Activated CD8-positive, alpha-beta T cell treated with anti-CD3 and anti-CD28 coated beads, Interleukin-2, amount 10 ng/mL, durations not matched to agents 7 days and 5 days (primary cell): Measurements from ENCODE around the gene TSPAN4. TPM values are rescaled to one million over a fixed set of nuclear protein-coding genes. Genes with fewer than 3 reads are reported as not detected.

ENCODE experiments used
- ATAC-seq: fragments of 150-1000 bp; cut with Tn5 transposase; one replicate; pipeline ENCODE4 v1.10.0; 2021; ENCODE audit warnings: moderate library complexity
- CTCF ChIA-PET: fragments of 350-600 bp; sonication (Branson Sonifier 250); formaldehyde crosslinking; loops from one replicate; lab custom pipeline; 2021; ENCODE audit warnings: antibody characterized with exemption; lab: Charles Lee
- POLR2A ChIA-PET: fragments of 350-600 bp; sonication (Branson Sonifier 250); formaldehyde crosslinking; loops from one replicate; lab custom pipeline; 2021; ENCODE audit warnings: antibody characterized with exemption; lab: Charles Lee
- DNase-seq: peaks from one replicate; pipeline ENCODE4 v3.0.0-alpha.2; 2020
- H3K27ac Mint-ChIP-seq: one replicate; pipeline ENCODE4 v1.8.0; 2021; ENCODE audit warnings: mild to moderate bottlenecking, mixed read lengths
- H3K27me3 Mint-ChIP-seq: one replicate; pipeline ENCODE4 v1.8.0; 2021; ENCODE audit warnings: low read depth, mixed read lengths
- H3K36me3 Mint-ChIP-seq: one replicate; pipeline ENCODE4 v1.8.0; 2021; ENCODE audit warnings: low read depth, mixed read lengths
- H3K4me1 Mint-ChIP-seq: one replicate; pipeline ENCODE4 v1.8.0; 2021; ENCODE audit warnings: low read depth, mixed read lengths
- H3K4me3 Mint-ChIP-seq: one replicate; pipeline ENCODE4 v1.8.0; 2021; ENCODE audit warnings: mild to moderate bottlenecking, mixed read lengths
- H3K9me3 Mint-ChIP-seq: one replicate; pipeline ENCODE4 v1.8.0; 2022; ENCODE audit warnings: mixed read lengths; ENCODE audit not compliant: insufficient read depth
- total RNA-seq, 2 experiments: library from RNA; stranded (reverse); gene quantifications; one replicate each; pipeline ENCODE4 v1.2.3, GENCODE V29; 2021

Gene TSPAN4
- total RNA-seq, 2 experiments from 2014 or later, result 20.0 to 21.7 TPM

DNA sequence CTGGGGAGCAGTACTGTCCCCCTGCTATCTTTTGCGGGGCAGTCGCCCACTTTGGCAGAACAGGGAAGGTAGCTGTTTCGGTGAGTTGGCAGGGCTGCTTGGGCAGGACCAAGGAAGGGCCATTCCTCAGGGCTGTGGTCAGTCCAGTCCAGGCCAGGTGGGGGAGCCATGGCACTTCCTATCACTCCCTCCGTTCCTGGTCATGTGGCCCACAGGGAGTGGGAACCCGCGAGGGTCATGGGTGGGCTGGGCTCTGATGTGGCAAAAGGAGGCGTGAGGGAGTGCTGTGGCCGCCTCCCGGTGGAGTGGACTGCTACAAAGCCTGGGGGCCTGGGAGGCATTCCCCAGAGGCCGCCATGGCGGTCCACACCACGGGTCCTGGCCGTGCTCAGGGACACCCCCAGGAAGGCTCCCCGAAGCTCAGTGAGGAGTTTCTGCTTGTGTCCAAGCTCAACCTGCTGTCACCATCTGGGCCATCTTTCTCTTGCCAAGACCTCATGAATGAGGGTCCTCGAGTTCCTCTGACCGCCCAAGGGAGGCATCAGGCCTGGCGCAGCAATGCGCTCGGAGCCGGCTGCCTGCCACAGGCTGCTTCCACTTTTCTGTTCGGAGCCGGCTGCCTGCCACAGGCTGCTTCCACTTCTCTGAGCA, 56.0 kb downstream of the TSPAN4 start:
- DNase-seq (no peak), ATAC-seq (no peak)
- Mint-ChIP-seq H3K36me3 (peaks cover 17% of the 10 kb centered on the region), H3K27me3 (no peaks in the 10 kb centered on the region), H3K4me1 (no peaks in the 10 kb centered on the region), H3K4me3 (no peak overlapping the region), H3K27ac (no peak overlapping the region), H3K9me3 (no peaks in the 10 kb centered on the region)
- CTCF ChIA-PET, result interaction anchor here (0.6 to 1.8 kb wide), 2 partner anchors 51 to 309 kb away, joined by 3 to 7 read pairs; no protein-coding TSS in a partner anchor
- POLR2A ChIA-PET, result no interaction called here

DNA sequence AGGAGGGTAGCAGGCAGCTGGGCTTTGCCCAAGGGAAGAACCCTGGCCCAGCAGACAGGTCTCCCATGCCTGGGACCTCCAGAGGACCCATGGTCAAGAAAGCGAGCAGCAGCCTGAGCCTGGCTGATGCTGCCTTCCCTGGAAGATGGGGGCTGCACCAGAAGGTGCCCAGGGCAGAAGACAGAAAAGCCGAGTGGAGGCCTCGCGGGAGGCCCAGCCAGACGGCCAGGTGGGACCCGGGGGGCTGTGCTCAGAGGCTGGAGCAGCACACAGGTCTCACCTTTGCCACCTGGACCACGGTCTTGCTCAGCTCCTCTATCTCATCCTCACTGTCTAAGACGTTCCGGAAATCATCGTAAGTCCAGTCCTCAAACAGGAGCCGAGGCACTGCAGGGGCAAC, 57.1 kb downstream of the TSPAN4 start:
- ATAC-seq (no peak), DNase-seq (no peak)
- Mint-ChIP-seq H3K9me3 (no peaks in the 10 kb centered on the region), H3K36me3 (peaks cover 17% of the 10 kb centered on the region), H3K4me1 (no peaks in the 10 kb centered on the region), H3K27me3 (no peaks in the 10 kb centered on the region), H3K4me3 (no peak overlapping the region), H3K27ac (no peak overlapping the region)
- POLR2A ChIA-PET, result no interaction called here
- CTCF ChIA-PET, result no interaction called here

DNA sequence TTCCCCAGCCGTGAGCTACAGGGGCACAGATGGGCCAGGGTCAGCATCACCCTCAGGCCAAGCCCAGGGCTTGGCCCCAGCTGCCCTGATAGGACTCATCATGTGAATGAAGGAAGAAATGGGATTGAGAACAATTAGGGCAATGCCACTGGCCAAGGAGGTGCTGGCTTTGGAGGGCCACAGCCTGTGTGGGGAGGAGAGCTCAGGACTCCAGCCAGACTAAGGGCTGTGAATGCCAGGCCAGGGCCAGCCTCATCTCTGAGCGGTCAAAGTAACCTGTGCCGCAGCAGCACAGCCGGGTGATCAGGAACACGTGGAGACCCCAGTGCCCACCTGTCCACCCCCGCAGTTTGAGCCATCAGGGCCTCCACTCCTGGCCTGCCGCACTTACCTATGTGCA, 57.9 kb downstream of the TSPAN4 start:
- Mint-ChIP-seq H3K4me3 (no peak overlapping the region), H3K9me3 (no peaks in the 10 kb centered on the region), H3K4me1 (no peaks in the 10 kb centered on the region), H3K27ac (no peak overlapping the region), H3K27me3 (no peaks in the 10 kb centered on the region), H3K36me3 (peaks cover 17% of the 10 kb centered on the region)
- no peak for DNase-seq
- ATAC-seq, result no peak
- ChIA-PET CTCF (no interaction called here), POLR2A (no interaction called here)

DNA sequence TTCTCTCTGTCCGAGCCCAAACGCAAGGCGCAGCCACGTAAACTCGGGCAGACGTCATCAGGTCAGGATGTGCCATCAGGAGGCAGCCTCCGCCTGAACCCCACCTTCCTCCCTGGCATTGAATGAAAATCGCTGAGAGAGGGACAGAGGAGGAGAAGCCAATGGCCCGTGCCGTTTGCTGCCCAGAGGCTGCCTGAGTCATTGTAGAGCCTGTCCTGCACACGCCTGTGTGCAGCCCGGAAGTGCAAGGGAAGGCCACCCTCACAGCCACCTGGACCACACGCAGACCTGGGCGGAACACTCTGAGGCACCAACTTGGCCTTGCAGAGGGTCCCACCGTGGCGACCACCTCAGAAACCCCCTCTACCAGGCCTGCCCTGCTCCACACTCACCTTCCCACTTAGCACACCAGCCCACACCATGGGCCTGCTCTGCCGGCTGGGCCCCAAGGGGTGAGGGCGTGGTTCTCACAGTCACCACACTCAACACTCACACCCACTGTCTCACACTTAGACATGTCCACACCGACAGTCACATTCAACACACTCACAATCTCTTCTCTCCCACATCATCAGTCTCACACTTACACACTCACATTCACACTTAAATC, 58.9 kb downstream of the TSPAN4 start:
- H3K27ac Mint-ChIP-seq, result no peak overlapping the region
- H3K9me3 Mint-ChIP-seq, result no peaks in the 10 kb centered on the region
- no peak overlapping the region for H3K4me3 Mint-ChIP-seq
- ChIA-PET CTCF (no interaction called here), POLR2A (no interaction called here)
- ATAC-seq (no peak), DNase-seq (no peak)
- peaks cover 17% of the 10 kb centered on the region for H3K36me3 Mint-ChIP-seq
- H3K27me3 Mint-ChIP-seq, result no peaks in the 10 kb centered on the region
- no peaks in the 10 kb centered on the region for H3K4me1 Mint-ChIP-seq

DNA sequence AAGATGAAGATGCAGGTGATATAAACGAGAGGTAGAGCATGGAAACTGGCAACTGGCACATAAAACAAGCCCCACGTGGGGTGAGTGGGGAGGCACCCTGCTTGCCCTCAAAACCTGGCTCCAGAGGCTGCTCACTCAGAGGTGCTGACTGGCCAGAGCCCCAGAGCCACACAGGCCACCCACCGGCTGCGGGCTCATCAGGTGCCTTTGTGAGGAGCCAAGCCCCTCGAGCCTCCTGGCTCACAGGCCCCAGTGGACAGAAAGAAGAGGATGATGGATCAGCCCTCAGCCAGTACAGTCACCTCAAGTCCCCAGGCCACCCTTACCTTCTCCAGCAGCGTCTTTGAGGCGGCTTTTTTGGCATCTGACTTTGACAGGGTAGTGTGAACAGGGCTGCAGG, 61.7 kb downstream of the TSPAN4 start:
- ChIA-PET POLR2A (no interaction called here), CTCF (no interaction called here)
- H3K4me3 Mint-ChIP-seq, result no peak overlapping the region
- no peaks in the 10 kb centered on the region for H3K9me3 Mint-ChIP-seq
- no peak overlapping the region for H3K27ac Mint-ChIP-seq
- peaks cover 14% of the 10 kb centered on the region for H3K36me3 Mint-ChIP-seq
- ATAC-seq (no peak), DNase-seq (no peak)
- peaks cover 6% of the 10 kb centered on the region for H3K4me1 Mint-ChIP-seq
- no peaks in the 10 kb centered on the region for H3K27me3 Mint-ChIP-seq

DNA sequence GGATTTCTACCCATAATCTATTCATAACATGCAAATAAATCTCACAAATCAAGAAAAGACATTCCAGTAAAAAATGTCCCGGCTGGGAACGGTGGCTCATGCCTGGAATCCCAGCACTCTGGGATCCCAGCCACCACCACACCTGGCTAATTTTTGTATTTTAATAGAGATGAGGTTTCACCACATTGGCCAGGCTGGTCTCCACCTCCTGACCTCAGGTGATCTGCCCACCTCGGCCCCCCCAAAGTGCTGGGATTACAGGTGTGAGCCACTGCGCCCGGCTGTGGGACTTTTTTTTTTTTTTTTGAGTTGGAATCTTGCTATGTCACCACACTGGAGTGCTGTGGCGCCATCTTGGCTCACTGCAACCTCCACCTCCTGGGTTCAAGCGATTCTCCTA, 63.3 kb downstream of the TSPAN4 start:
- Mint-ChIP-seq H3K27me3 (no peaks in the 10 kb centered on the region), H3K4me3 (no peak overlapping the region), H3K4me1 (peaks cover 10% of the 10 kb centered on the region), H3K27ac (no peak overlapping the region), H3K9me3 (no peaks in the 10 kb centered on the region), H3K36me3 (peaks cover 14% of the 10 kb centered on the region)
- ChIA-PET CTCF (no interaction called here), POLR2A (no interaction called here)
- ATAC-seq (no peak), DNase-seq (no peak)

DNA sequence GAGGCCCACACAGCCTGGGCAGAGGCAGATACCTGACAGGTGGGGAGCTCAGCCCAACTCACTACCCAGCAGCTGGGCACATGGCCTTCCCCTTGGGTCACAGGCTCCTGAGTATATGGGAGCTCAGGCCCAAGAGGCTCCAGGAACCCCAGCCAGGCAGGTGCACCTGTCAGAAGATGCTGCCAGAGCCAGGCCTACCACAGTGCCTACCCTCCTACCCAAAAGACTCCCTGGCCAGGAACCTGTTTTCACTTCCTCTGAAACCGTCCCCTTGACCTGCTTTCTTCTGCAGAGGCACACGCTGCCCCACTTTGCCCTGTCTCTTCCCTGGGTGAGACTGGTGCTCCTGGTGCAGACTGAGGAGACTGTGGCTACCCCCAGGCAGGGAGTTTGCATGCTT, 65.0 kb downstream of the TSPAN4 start:
- POLR2A ChIA-PET, result no interaction called here
- H3K9me3 Mint-ChIP-seq, result no peaks in the 10 kb centered on the region
- no peaks in the 10 kb centered on the region for H3K27me3 Mint-ChIP-seq
- DNase-seq (no peak), ATAC-seq (no peak)
- H3K4me1 Mint-ChIP-seq, result peaks cover 15% of the 10 kb centered on the region
- H3K36me3 Mint-ChIP-seq, result peaks cover 5% of the 10 kb centered on the region
- CTCF ChIA-PET, result interaction anchor here (0.6 kb wide), 1 partner anchor 36 kb away, joined by 4 read pairs; no protein-coding TSS in a partner anchor
- H3K27ac Mint-ChIP-seq, result no peak overlapping the region
- H3K4me3 Mint-ChIP-seq, result no peak overlapping the region

DNA sequence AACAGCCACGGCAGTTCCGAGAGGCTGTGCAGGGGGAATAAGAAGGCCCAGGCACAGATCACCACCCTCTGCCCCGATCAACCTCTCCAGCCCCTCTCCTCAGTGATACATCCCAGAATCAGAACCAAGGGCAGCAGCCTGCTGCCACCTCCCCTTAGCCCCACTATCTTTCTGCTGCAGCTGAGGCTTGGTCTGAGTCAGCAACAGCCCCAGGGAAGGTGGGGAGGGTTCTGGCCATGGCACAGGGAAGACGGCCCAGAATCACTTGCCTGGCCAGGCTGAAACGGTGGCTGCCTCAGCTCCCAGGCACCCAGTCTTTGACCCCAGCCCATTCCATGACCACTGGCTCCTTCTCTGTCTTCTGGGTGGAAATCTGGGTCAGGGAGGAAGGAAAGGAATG, 65.6 kb downstream of the TSPAN4 start:
- Mint-ChIP-seq H3K27ac (no peak overlapping the region), H3K4me3 (peak overlapping the region; percentile 2), H3K36me3 (no peaks in the 10 kb centered on the region), H3K9me3 (no peaks in the 10 kb centered on the region), H3K27me3 (no peaks in the 10 kb centered on the region), H3K4me1 (peaks cover 15% of the 10 kb centered on the region)
- ChIA-PET POLR2A (no interaction called here), CTCF (no interaction called here)
- DNase-seq, result no peak
- no peak for ATAC-seq

DNA sequence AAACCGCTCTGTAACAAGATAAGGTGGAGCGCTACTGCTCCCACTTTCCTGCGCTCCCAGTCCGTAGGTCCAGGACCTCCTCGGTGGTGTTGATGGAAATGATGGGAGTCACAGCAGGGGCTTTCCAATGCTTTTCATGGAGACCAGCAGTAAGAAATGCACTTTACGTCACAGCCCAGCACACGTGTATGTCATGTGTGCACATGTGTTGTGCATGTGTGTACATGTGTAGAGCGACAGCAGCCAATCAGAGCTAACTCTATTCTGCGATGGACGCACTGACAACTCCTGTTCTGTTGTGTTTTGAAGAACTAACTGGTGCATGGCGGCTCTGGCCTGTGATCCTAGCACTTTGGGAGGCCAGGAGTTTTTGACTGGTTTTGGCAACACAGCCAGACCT, 66.8 kb downstream of the TSPAN4 start:
- Mint-ChIP-seq H3K9me3 (no peaks in the 10 kb centered on the region), H3K4me3 (peak overlapping the region; percentile 90), H3K27me3 (no peaks in the 10 kb centered on the region), H3K27ac (no peak overlapping the region), H3K4me1 (peaks cover 15% of the 10 kb centered on the region), H3K36me3 (no peaks in the 10 kb centered on the region)
- POLR2A ChIA-PET, result interaction anchor here (1.4 to 1.5 kb wide), 2 partner anchors 15 to 66 kb away, joined by 3 read pairs; partner anchors contain the start of gene TSPAN4
- no peak for DNase-seq
- CTCF ChIA-PET, result interaction anchor here (0.8 to 1.9 kb wide), 2 partner anchors 15 to 61 kb away, joined by 3 to 5 read pairs; no protein-coding TSS in a partner anchor
- no peak for ATAC-seq

DNA sequence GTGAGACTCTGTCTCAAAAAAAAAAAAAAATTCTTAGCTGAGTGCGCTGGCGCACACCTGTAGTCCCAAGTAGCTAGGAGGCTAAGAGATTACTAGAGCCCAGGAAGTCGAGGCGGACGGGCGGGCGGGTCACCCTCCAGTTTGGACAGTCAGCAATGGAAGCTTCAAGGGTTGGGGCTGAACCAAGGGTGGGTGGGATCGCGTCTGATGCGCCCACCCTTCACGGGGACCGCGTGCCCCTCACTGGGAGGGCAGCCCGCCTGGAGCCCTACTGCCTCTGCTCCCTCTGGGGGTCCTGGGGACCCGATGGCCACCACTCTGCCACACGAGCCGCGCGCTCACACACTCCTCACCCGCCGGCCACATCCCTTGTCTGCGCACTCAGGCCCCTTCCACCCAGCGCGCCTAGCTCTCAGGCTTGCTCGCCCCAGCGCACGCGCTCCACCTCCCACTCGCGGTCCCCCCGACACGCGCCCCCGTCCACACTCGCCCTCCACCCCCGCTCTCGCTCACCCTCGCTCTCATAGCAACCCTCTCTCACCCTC, 67.5 kb downstream of the TSPAN4 start:
- no peaks in the 10 kb centered on the region for H3K9me3 Mint-ChIP-seq
- H3K4me1 Mint-ChIP-seq, result peaks cover 15% of the 10 kb centered on the region
- peak; percentile 1 for ATAC-seq
- H3K27me3 Mint-ChIP-seq, result no peaks in the 10 kb centered on the region
- H3K36me3 Mint-ChIP-seq, result no peaks in the 10 kb centered on the region
- DNase-seq, result no peak
- POLR2A ChIA-PET, result interaction anchor here (0.6 to 1.9 kb wide), 4 partner anchors 12 to 67 kb away, joined by 3 to 5 read pairs (median 3); partner anchors contain the start of gene TSPAN4
- CTCF ChIA-PET, result interaction anchor here (0.8 to 1.9 kb wide), 4 partner anchors 12 to 141 kb away, joined by 3 to 5 read pairs (median 3); no protein-coding TSS in a partner anchor
- peak overlapping the region; percentile 85 for H3K27ac Mint-ChIP-seq
- peak overlapping the region; percentile 90 for H3K4me3 Mint-ChIP-seq

DNA sequence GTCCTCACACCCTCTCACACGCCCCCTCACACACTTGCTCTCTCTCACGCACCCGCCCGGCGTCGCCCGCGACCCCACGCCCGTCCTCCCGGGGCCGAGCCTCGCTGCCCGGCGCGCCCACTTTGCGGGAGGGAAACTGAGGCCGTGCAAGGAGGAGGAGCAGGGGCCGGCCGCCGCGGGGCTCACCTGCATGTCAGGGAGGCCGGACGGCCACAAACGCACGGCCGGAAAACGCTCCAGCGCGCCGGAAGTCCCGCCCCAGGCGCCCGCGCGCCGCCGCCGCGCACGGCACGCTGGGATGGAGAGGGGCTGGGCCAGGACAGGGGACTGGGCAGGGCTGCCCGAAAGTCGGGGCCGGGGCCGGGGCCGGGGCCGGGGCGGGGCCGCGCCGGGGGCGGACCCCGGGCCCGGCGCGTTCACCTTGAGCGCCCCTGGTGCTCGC, 68.0 kb downstream of the TSPAN4 start, which contains the start of gene CHID1:
Gene CHID1, minus strand, starts transcription at position 222 of the 442 bp plus-strand sequence. CDS start 5,994 bp downstream, outside the sequence.
- POLR2A ChIA-PET, result interaction anchor here (0.6 to 1.9 kb wide), 4 partner anchors 11 to 67 kb away, joined by 3 to 5 read pairs (median 3); partner anchors contain the start of gene TSPAN4
- no peaks in the 10 kb centered on the region for H3K27me3 Mint-ChIP-seq
- H3K36me3 Mint-ChIP-seq, result no peaks in the 10 kb centered on the region
- peak within 1 kb of the TSS; percentile 90 for H3K4me3 Mint-ChIP-seq
- H3K4me1 Mint-ChIP-seq, result peaks cover 15% of the 10 kb centered on the region
- DNase-seq (peak; percentile 87), ATAC-seq (peak; percentile 96)
- CTCF ChIA-PET, result interaction anchor here (1.2 to 1.9 kb wide), 4 partner anchors 11 to 140 kb away, joined by 3 to 5 read pairs (median 3); no protein-coding TSS in a partner anchor
- H3K9me3 Mint-ChIP-seq, result no peaks in the 10 kb centered on the region
- H3K27ac Mint-ChIP-seq, result peak within 1 kb of the TSS; percentile 86
